ENCODE measurements around the gene SBSN. TPM values are rescaled to one million over a fixed set of nuclear protein-coding genes. Genes with fewer than 3 reads are reported as not detected.

SBSN gene
- total and polyA plus RNA-seq, 9 donors = not detected

- H3K27ac ChIP-seq = peak overlapping the region in 1 of 2 donors; percentile 74
- H3K4me1 ChIP-seq (ENCODE audit: insufficient read depth) = peaks cover under 1% of the 10 kb centered on the region
- TF ChIP-seq CTCF (IDR thresholded peaks at IDR 0.05) (no peak), POLR2A (IDR thresholded peaks at IDR 0.05) (peak; percentile 23)
- H3K27me3 ChIP-seq = no peaks in the 10 kb centered on the region
- no peaks in the 10 kb centered on the region for H3K36me3 ChIP-seq
- WGBS, 3 donors = 25 to 30% (median 30%) methylated on average over 12 of the region's 12 CpGs
- intact Hi-C loops (cut with DNase I) = loop anchor here in 1 of 4 donors (10.0 kb wide), 1 partner anchor 244 kb away; the partner anchor contains the start of gene USF2
- no peaks in the 10 kb centered on the region for H3K9me3 ChIP-seq
- peak overlapping the region; percentile 37 for H3K4me3 ChIP-seq
- DNase-seq = peak; percentile 49 to 67 (median 60)
These were observed 19.0 kb downstream of the SBSN start for GRCh38 chr19:35509018-35509652.

GRCh38 chr19:35508129-35508528 is 20.0 kb downstream of the SBSN start:
- H3K4me1 ChIP-seq (ENCODE audit: insufficient read depth) = no peaks in the 10 kb centered on the region
- no peaks in the 10 kb centered on the region for H3K36me3 ChIP-seq
- WGBS, 3 donors = 94 to 97% (median 97%) methylated on average over 3 of the region's 3 CpGs
- H3K4me3 ChIP-seq = no peak overlapping the region
- intact Hi-C loops (cut with DNase I) = loop anchor here in 1 of 4 donors (10.0 kb wide), 1 partner anchor 243 kb away; the partner anchor contains the start of gene USF2
- TF ChIP-seq CTCF (IDR thresholded peaks at IDR 0.05) = no peak
- TF ChIP-seq POLR2A (IDR thresholded peaks at IDR 0.05) = no peak
- TF ChIP-seq EP300 (IDR thresholded peaks at IDR 0.05) = no peak
- no peaks in the 10 kb centered on the region for H3K27me3 ChIP-seq
- H3K9me3 ChIP-seq = no peaks in the 10 kb centered on the region
- DNase-seq = no peak
- no peak overlapping the region for H3K27ac ChIP-seq

GRCh38 chr19:35507561-35507960 is 20.6 kb downstream of the SBSN start:
- no peaks in the 10 kb centered on the region for H3K9me3 ChIP-seq
- no peak for DNase-seq
- intact Hi-C loops (cut with DNase I) = loop anchor here in 1 of 4 donors (10.0 kb wide), 1 partner anchor 243 kb away; the partner anchor contains the start of gene USF2
- no peak overlapping the region for H3K27ac ChIP-seq
- no peaks in the 10 kb centered on the region for H3K36me3 ChIP-seq
- WGBS, 3 donors = 87 to 88% (median 88%) methylated on average over 11 of the region's 11 CpGs
- H3K27me3 ChIP-seq = no peaks in the 10 kb centered on the region
- no peak for TF ChIP-seq CTCF (IDR thresholded peaks at IDR 0.05)
- TF ChIP-seq EP300 (IDR thresholded peaks at IDR 0.05) = no peak
- TF ChIP-seq POLR2A (IDR thresholded peaks at IDR 0.05) = no peak
- H3K4me3 ChIP-seq = no peak overlapping the region
- no peaks in the 10 kb centered on the region for H3K4me1 ChIP-seq (ENCODE audit: insufficient read depth)

GRCh38 chr19:35506011-35506410 is 22.1 kb downstream of the SBSN start:
- intact Hi-C loops (cut with DNase I) = loop anchor here in 1 of 4 donors (10.0 kb wide), 1 partner anchor 241 kb away; the partner anchor contains the start of gene USF2
- no peak overlapping the region for H3K4me3 ChIP-seq
- no peak overlapping the region for H3K27ac ChIP-seq
- H3K27me3 ChIP-seq = no peaks in the 10 kb centered on the region
- no peaks in the 10 kb centered on the region for H3K4me1 ChIP-seq (ENCODE audit: insufficient read depth)
- DNase-seq = no peak
- 84 to 92% (median 87%) methylated on average over 7 of the region's 7 CpGs for WGBS, 3 donors
- H3K9me3 ChIP-seq = no peaks in the 10 kb centered on the region
- TF ChIP-seq CTCF (IDR thresholded peaks at IDR 0.05) (no peak), EP300 (IDR thresholded peaks at IDR 0.05) (no peak), POLR2A (IDR thresholded peaks at IDR 0.05) (no peak)
- no peaks in the 10 kb centered on the region for H3K36me3 ChIP-seq

Measured in ovary (tissue), 9 donors.